Adrenal gland (tissue), 5 donors: Measurements from ENCODE around the gene CNTNAP1.

Source experiments
- POLR2A ChIP-seq, 2 donors: fragments of 450-650 bp; IDR thresholded peaks; one replicate each; pipeline ENCODE4 v1.6.1; 2017; ENCODE audit warnings: antibody characterized with exemption in 2 of 2, mild to moderate bottlenecking in 2 of 2, moderate library complexity in 1 of 2
- TF ChIP-seq, protein P1 (sequence below), 6 experiments: fragments of 450-650 bp in 4 of 6; fragments of 200-600 bp in 2 of 6; sonication (generic) in 1 of 6; IDR thresholded peaks; 1 replicate in 5 of 6; 2 replicates in 1 of 6; pipeline versions ENCODE4 v1.5.1 to v1.8.0; 2016 to 2021; ENCODE audit warnings: antibody characterized with exemption in 6 of 6, mild to moderate bottlenecking in 2 of 6, moderate library complexity in 1 of 6
- donor health status: DM: no; HTN: no; CAD: no.

DNA sequence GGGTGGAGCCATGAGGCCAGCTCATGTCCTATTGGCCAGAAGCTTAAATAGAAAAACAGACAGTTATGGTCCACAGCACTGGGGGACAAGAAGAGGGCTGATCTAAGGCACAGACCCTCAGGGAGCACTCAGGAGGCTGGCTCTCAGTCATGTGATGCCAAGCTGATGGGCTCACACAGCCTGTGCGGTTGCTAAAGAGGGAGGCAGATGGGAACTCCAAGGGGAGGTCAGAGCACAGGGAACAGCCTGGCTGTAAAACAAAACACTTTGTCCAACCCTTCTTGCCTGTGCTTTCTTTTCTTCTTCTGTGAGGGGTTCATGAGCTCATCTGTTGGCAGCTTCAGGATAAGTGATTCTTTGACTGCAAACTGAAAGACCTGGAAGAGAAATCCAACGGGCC lies 27.2 kb downstream of the CNTNAP1 start:
- TF ChIP-seq, protein P1, sequence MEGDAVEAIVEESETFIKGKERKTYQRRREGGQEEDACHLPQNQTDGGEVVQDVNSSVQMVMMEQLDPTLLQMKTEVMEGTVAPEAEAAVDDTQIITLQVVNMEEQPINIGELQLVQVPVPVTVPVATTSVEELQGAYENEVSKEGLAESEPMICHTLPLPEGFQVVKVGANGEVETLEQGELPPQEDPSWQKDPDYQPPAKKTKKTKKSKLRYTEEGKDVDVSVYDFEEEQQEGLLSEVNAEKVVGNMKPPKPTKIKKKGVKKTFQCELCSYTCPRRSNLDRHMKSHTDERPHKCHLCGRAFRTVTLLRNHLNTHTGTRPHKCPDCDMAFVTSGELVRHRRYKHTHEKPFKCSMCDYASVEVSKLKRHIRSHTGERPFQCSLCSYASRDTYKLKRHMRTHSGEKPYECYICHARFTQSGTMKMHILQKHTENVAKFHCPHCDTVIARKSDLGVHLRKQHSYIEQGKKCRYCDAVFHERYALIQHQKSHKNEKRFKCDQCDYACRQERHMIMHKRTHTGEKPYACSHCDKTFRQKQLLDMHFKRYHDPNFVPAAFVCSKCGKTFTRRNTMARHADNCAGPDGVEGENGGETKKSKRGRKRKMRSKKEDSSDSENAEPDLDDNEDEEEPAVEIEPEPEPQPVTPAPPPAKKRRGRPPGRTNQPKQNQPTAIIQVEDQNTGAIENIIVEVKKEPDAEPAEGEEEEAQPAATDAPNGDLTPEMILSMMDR (IDR thresholded peaks at IDR 0.05): no peak
- no peak for TF ChIP-seq POLR2A (IDR thresholded peaks at IDR 0.05)
